ENCODE measurements around the gene HCFC2.

HCFC2 gene

GRCh38 chr12:104055686-104056388 is 8.5 kb upstream of the HCFC2 start:
- H3K4me2 ChIP-seq (ENCODE audit: low read length): no peak overlapping the region
- no peaks in the 10 kb centered on the region for H3K9me2 ChIP-seq (ENCODE audit: low read depth, low read length)
- H3K27me3 ChIP-seq (ENCODE audit: insufficient read depth, low read length): no peaks in the 10 kb centered on the region
- no peak overlapping the region for H3K9ac ChIP-seq (ENCODE audit: low read length)
- no peak overlapping the region for H3K27ac ChIP-seq (ENCODE audit: low read depth, low read length, poor library complexity, severe bottlenecking)
- H3K79me2 ChIP-seq (ENCODE audit: insufficient read depth, low read length): no peaks in the 10 kb centered on the region
- no peak overlapping the region for H2AFZ ChIP-seq (ENCODE audit: low read length)
- H3F3A ChIP-seq (ENCODE audit: insufficient read depth, low read length): no peaks in the 10 kb centered on the region
- no peaks in the 10 kb centered on the region for H3K36me3 ChIP-seq (ENCODE audit: insufficient read depth, low read length)
- no peak for TF ChIP-seq EZH2 (IDR thresholded peaks at IDR 0.05; ENCODE audit: borderline replicate concordance, low read length)
- TF ChIP-seq, protein P1, sequence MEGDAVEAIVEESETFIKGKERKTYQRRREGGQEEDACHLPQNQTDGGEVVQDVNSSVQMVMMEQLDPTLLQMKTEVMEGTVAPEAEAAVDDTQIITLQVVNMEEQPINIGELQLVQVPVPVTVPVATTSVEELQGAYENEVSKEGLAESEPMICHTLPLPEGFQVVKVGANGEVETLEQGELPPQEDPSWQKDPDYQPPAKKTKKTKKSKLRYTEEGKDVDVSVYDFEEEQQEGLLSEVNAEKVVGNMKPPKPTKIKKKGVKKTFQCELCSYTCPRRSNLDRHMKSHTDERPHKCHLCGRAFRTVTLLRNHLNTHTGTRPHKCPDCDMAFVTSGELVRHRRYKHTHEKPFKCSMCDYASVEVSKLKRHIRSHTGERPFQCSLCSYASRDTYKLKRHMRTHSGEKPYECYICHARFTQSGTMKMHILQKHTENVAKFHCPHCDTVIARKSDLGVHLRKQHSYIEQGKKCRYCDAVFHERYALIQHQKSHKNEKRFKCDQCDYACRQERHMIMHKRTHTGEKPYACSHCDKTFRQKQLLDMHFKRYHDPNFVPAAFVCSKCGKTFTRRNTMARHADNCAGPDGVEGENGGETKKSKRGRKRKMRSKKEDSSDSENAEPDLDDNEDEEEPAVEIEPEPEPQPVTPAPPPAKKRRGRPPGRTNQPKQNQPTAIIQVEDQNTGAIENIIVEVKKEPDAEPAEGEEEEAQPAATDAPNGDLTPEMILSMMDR (IDR thresholded peaks at IDR 0.05; ENCODE audit: low read length): no peak
- no peaks in the 10 kb centered on the region for H4K20me1 ChIP-seq (ENCODE audit: insufficient read depth, low read length)
- H3K4me1 ChIP-seq (ENCODE audit: insufficient read depth, low read length, severe bottlenecking): no peaks in the 10 kb centered on the region
- no peak overlapping the region for H3K4me3 ChIP-seq (ENCODE audit: low read depth, low read length, poor library complexity, severe bottlenecking)
- no peaks in the 10 kb centered on the region for H3K9me3 ChIP-seq (ENCODE audit: low read length)

- no peak overlapping the region for H3K4me3 ChIP-seq (ENCODE audit: low read depth, low read length, poor library complexity, severe bottlenecking)
Observed at GRCh38 chr12:104056419-104056972, 7.8 kb upstream of the HCFC2 start.

DNA sequence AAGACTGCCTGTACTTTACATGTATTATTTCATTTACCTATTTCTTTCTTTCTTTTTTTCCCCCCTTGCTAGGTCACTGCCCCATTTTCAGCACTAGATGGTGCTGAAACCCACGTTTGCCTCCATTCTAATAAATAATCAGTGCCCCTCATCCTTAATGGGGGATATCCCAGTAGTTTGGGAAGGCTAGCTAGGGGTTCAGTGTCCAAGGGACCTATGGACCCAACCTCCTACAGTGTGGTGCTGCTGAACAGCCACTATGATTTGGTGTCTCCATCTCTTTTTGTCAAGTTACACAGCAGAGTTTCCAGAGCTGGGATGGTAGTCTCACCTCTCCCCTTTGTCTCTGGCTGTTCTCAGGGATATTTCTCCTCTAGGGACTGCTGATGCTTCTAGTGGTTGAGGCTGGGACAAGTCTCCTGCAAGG is 6.5 kb upstream of the HCFC2 start:
- Histone ChIP-seq H3K9ac (ENCODE audit: low read length) (no peak overlapping the region), H3K4me1 (ENCODE audit: insufficient read depth, low read length, severe bottlenecking) (no peaks in the 10 kb centered on the region), H3K9me3 (ENCODE audit: low read length) (no peaks in the 10 kb centered on the region), H3K27me3 (ENCODE audit: insufficient read depth, low read length) (no peaks in the 10 kb centered on the region), H3K4me3 (ENCODE audit: low read depth, low read length, poor library complexity, severe bottlenecking) (no peak overlapping the region), H3K4me2 (ENCODE audit: low read length) (no peak overlapping the region), H3K36me3 (ENCODE audit: insufficient read depth, low read length) (no peaks in the 10 kb centered on the region), H3K27ac (ENCODE audit: low read depth, low read length, poor library complexity, severe bottlenecking) (no peak overlapping the region), H3F3A (ENCODE audit: insufficient read depth, low read length) (no peaks in the 10 kb centered on the region), H2AFZ (ENCODE audit: low read length) (no peak overlapping the region), H3K9me2 (ENCODE audit: low read depth, low read length) (no peaks in the 10 kb centered on the region), H4K20me1 (ENCODE audit: insufficient read depth, low read length) (no peaks in the 10 kb centered on the region), H3K79me2 (ENCODE audit: insufficient read depth, low read length) (no peaks in the 10 kb centered on the region)
- no peak for TF ChIP-seq EZH2 (IDR thresholded peaks at IDR 0.05; ENCODE audit: borderline replicate concordance, low read length)
- TF ChIP-seq, protein P1 (IDR thresholded peaks at IDR 0.05; ENCODE audit: low read length): peak; percentile 51

More at GRCh38 chr12:104056419-104056972, 7.8 kb upstream of the HCFC2 start:
- H2AFZ ChIP-seq (ENCODE audit: low read length): no peak overlapping the region
- no peak overlapping the region for H3K4me2 ChIP-seq (ENCODE audit: low read length)
- no peaks in the 10 kb centered on the region for H3K9me3 ChIP-seq (ENCODE audit: low read length)
- no peak for TF ChIP-seq EZH2 (IDR thresholded peaks at IDR 0.05; ENCODE audit: borderline replicate concordance, low read length)
- TF ChIP-seq, protein P1 (IDR thresholded peaks at IDR 0.05; ENCODE audit: low read length): no peak
- H3K4me1 ChIP-seq (ENCODE audit: insufficient read depth, low read length, severe bottlenecking): no peaks in the 10 kb centered on the region
- H3K9me2 ChIP-seq (ENCODE audit: low read depth, low read length): no peaks in the 10 kb centered on the region
- H3K79me2 ChIP-seq (ENCODE audit: insufficient read depth, low read length): no peaks in the 10 kb centered on the region
- no peaks in the 10 kb centered on the region for H3F3A ChIP-seq (ENCODE audit: insufficient read depth, low read length)
- no peak overlapping the region for H3K27ac ChIP-seq (ENCODE audit: low read depth, low read length, poor library complexity, severe bottlenecking)
- no peaks in the 10 kb centered on the region for H3K36me3 ChIP-seq (ENCODE audit: insufficient read depth, low read length)
- no peaks in the 10 kb centered on the region for H3K27me3 ChIP-seq (ENCODE audit: insufficient read depth, low read length)
- no peaks in the 10 kb centered on the region for H4K20me1 ChIP-seq (ENCODE audit: insufficient read depth, low read length)
- no peak overlapping the region for H3K9ac ChIP-seq (ENCODE audit: low read length)
